GM18520 (cell line): Measurements from ENCODE around the gene CDHR1.
A peak's percentile ranks its signal among the peaks of the same experiment; 100 is the strongest.

ENCODE experiments used
- ATAC-seq: cut with Tn5 transposase; IDR thresholded peaks from one replicate; pipeline ENCODE4 v1.9.1; 2021; ENCODE audit not compliant: unreplicated experiment

The CDHR1 gene

GRCh38 chr10:84198206-84198915, 4.0 kb downstream of the CDHR1 start:
- ATAC-seq = no peak

DNA sequence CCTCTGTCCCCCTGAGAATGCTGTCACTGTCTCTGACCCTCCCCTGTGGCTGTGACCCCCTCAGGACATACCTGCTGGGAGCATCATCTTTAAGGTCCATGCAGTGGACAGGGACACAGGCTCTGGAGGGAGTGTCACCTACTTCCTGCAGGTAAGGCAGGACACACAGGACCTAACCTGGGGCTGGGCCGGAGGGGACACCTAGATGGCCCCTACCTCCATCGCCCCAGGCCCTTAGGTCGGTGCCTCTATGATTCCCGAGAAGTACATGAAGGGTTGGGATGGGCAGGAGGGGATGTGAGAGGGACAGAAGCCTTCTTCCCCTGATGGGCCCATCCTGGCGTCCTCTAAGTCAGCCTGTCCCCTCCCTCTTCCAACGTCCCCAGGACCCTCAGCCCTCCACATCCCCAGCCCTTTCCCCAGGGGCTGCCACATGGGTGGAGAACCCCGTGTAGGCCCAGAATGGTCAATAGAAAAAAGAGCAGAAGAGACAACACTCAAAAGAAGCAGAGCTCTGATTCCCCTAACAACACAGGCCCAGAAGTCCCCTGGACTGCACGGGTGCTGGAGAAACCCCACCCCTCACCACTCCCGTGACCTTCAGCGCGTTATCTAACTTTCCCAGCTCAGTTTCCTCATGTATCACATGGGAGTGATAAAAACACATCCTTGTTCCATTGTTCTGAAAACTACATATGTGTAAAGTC, 6.4 kb downstream of the CDHR1 start:
- no peak for ATAC-seq

GRCh38 chr10:84201244-84201606, 6.9 kb downstream of the CDHR1 start:
- ATAC-seq = no peak

DNA sequence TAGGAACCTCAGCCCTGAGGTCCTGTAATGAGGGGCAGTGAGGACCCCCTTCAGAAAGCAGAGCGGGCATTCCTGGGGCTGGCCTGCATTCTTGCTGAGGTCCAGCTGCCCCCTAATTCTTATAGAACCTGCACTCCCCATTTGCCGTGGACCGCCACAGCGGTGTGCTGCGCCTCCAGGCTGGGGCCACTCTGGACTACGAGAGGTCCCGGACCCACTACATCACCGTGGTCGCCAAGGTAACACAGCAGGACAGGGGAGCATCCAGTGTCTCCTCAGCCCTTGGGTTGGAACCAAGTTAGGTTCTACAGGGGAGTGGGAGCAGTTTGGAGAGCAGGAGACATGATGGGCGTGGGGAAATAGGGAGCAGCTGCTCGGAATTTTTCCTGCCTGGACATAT, 7.3 kb downstream of the CDHR1 start:
- ATAC-seq = no peak

DNA sequence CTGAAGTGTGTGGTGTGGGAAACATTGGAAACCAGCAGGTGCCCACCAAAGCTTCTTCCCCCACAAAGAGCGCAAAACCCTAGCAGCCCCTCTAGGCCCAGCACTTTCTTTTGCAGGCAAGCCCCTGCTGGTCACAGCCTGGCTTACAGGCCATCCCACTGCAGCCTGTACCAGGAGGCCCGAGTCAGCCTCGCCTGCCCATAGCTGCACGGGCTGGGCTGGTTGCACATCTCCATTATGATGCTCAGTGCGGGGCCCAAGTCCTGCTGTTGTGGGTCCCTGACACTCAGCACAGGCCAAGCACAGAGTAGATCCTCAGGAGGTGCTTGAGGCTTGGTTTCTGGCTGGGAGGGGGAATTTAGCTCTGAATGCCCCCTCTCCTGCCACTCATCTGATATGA, 8.0 kb downstream of the CDHR1 start:
- no peak for ATAC-seq

DNA sequence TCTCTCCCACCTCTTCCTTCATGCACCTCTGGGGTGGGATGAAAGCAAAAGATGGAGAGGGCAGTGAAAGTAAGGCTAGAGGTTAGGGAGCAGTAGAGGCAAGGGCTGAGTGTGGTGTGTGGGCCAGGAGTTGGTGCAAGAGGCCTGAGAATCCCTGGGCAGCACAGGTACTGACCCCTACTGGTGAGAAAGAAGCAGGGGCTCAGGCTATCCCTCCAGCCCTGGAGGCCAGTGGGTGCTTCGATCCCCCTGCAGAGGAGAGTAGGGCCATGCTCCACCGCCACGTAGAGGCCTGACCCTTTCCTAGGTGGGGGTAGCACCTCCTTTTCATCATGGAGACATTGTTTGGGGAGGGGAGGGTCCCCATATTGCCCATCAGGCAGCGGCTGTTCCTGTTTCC, 9.8 kb downstream of the CDHR1 start:
- ATAC-seq = no peak

DNA sequence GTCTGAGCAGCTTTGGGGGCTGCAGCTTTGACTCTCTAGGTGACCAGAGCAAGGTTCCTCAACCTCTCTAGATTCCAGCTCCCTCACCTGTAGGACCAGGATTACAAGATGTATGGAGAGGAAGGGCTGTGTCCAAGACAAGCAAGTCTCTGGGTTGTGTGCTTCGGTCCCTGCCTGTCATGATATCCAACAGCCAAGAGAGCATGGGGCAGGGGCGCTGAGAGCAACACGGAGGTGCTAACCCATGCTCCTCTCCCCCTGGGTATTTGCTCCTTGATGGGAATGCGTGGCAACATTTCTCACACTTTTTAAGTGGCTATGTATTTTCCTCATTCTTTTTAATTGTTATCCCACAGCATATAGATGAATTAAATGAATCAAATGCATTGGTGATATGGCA, 10.3 kb downstream of the CDHR1 start:
- no peak for ATAC-seq

- ATAC-seq = peak; percentile 56
Observed at GRCh38 chr10:84205049-84205852, 10.9 kb downstream of the CDHR1 start.

DNA sequence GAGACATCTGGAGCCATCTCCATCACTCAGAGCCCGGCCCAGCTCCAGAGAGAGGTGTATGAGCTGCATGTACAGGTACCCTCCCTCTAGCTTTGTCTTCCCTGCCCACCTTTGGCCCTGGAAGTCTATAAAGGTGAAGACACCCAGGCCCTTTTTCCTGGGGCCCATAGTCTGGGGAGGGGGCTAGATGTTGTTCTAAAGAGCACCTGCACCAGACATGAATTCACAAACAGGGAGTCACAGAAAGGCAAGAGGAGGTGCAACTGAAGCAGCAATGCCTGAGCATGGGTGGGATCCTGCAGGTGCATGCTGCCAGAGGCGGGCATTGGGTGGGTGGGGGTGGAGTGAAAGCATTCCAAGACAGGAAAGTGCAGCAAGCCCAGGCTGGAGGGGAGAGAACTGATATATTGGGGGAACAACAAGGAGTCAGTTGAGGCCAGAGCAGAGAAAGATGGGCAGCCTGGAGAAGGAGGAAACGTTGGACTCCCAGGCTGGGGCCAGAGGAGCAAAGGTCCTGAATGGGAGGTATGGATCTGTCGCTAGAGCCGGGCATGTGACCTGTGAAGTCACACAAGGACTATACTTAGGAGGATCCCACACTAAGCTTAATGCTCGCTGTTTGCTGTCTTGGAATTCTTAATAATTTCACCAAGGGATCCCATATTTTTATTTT, 11.7 kb downstream of the CDHR1 start:
- no peak for ATAC-seq

- ATAC-seq = no peak
Observed at GRCh38 chr10:84208023-84208422, 13.7 kb downstream of the CDHR1 start.

- ATAC-seq = no peak
Observed at GRCh38 chr10:84211566-84211965, 17.2 kb downstream of the CDHR1 start.

- no peak for ATAC-seq
Observed at GRCh38 chr10:84212014-84212413, 17.7 kb downstream of the CDHR1 start.

DNA sequence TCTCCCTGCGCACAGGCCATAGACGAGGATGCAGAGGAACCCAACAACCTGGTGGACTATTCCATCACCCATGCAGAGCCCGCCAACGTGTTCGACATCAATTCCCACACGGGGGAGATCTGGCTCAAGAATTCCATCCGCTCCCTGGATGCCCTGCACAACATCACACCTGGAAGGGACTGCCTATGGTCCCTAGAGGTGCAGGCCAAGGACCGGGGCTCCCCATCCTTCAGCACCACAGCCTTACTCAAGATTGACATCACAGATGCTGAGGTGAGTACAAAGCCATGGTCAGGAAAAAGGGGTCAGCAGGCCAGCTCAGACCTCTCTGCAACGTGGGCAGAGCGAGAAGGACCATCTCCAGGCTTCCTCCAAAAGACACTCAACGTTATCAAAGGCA, 18.7 kb downstream of the CDHR1 start:
- no peak for ATAC-seq

DNA sequence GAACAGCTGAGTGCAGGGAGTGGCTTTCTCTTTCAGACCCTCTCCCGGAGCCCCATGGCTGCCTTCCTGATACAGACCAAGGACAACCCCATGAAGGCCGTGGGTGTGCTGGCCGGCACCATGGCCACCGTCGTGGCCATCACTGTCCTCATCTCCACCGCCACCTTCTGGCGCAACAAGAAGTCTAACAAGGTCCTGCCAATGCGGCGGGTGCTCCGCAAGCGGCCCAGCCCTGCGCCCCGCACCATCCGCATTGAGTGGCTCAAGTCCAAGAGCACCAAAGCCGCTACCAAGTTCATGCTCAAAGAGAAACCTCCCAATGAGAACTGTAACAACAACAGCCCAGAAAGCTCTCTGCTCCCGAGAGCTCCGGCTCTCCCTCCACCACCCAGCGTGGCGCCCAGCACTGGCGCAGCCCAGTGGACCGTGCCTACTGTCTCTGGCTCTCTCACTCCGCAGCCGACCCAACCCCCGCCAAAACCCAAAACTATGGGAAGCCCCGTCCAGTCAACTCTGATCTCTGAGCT, 19.8 kb downstream of the CDHR1 start:
- no peak for ATAC-seq

GRCh38 chr10:84214612-84215235, 20.4 kb downstream of the CDHR1 start:
- peak; percentile 74 for ATAC-seq

DNA sequence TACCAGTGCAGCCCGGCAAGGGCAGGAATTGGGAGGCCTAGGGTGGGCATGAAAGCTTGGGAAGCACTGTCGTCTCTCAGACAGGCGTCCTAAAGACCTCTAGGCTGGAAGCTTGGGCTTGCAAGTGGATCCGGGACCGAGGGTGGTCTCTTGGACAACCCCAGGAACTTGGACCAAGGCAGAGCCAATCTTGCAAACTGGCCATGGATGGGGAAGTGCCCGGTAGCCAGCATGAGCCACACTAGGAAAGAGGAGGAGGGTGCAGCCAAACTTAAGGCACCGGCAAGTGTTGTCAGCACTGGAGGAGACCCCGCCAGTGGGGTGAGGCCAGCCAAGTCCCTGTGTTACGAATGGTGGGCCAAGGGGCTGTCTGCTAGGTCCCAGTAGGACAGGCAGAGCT, 22.5 kb downstream of the CDHR1 start:
- ATAC-seq = no peak

DNA sequence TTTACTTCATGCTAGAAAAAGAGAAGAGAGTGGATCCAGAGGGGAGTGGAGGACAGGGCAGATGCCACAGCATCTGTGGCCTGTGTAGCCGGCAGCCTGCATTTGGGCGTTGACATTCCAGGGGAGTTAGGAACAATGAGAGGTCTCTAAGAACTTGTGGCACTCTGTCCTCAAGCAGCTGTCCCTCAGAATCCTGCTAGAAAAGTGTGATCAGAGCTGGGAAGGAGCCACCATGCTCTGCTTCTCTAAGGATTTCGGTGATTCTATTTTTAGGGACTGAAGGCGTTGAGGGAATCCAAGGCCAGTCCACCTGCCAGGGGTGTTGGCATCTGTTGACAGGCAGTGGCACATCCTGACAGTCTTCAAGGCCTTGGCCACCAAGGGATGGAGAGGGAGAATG, 23.4 kb downstream of the CDHR1 start:
- no peak for ATAC-seq

- ATAC-seq = no peak
Observed at GRCh38 chr10:84221916-84222315, 27.6 kb downstream of the CDHR1 start.

DNA sequence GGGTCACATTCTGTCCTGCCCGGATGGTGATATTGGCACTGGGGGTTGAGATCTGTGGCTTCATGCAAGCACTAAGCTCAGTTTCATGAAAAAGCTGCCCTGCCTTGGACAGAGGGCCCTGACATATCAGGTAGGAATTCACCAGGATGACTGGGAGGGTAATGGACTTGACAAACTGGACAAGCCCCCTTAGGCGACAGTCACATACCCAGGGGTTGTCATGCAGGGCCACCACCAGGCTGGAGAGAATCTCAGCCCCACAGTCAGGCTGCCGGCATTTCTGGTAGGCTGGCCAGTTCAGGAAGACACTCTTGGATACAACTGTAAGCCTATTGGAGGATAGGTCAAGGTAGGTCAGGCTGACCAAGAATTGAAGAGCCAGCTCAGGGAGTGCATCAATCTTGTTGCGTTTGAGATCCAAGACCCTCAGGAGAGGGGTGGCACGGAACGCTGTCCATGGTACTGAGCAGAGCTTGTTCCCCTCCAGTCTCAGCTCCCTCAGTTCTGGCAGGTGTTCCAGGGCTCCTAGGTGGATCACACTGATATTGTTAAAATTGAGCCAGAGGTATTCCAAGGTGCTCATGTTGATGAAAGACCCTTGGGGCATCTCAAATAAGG, 30.2 kb downstream of the CDHR1 start:
- ATAC-seq = no peak

DNA sequence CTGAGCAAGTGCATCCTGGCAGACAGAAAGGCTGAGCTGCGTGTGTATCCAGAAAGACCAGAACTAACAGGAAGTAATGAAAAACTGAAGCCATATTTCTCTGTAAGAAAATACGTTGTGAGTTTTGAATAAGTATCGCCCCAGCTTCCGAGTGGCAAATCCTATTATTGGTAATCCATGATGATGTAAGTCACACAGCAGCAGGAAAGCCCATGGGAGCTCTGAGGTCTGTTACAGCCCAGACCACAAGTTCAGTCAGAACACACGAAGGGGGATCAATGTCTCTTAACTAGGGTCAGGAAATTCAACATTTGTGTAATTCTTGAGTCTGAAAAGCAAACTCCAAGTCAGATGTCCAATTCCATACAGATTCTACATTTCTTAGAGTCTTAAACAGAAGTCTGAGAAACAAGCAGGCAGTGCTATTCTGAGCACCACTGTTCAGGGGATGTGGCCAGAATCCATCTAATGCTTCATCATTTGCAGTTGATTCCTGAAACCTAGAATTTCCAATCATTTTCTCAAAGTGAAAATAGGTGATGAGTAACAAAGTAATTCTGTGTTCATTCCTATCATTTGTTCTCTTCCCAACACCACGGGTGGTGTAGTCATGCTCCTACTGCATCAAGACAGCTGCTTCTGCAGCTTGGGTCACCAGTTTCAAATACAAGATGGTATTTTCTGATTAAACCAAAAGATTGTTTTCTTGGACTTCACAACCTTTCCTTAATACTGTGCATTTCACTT, 31.3 kb downstream of the CDHR1 start, which contains the start of gene LRIT2:
Gene LRIT2, minus strand, starts transcription at position 118 of the 747 bp plus-strand sequence. Its CDS starts 24 bp downstream, at position 94.
- ATAC-seq = no peak
